SW480 (cell line): ENCODE data around the gene SIRT6.
"Not testable (repeated sequence)": the region's sequence is repeated elsewhere in the genome, so short reads cannot be mapped to it uniquely, and the experiment has no call there.

Experiments
- DNase-seq: peaks from one replicate; pipeline ENCODE4 v3.0.0-alpha.2; 2016; ENCODE audit warnings: low spot score

The SIRT6 gene

DNA sequence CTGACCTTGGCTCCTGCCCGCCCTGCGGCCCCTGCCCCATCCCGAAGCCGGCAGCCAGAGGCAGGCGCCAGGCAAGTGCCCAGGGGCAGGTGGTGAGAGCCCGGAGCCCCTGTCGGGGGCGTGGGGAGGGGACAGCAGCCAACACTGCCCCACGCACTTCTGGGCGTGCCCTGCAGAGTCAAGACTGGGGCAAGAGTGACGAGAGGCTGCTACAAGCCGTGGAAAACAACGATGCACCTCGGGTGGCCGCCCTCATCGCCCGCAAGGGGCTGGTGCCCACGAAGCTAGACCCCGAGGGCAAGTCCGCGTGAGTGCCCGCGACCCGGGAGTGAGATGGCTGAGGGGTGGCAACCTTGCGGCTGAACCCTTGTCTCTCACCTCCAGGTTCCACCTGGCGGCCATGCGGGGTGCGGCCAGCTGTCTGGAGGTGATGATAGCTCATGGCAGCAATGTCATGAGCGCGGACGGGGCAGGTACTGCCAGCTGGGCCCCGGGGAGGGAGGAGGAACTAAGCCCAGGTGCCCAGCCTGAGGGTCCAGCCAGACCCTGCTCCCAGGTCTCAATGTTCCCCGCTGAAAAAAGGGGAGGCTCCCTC, 17.4 kb upstream of the SIRT6 start:
- peak; percentile 31 for DNase-seq

DNA sequence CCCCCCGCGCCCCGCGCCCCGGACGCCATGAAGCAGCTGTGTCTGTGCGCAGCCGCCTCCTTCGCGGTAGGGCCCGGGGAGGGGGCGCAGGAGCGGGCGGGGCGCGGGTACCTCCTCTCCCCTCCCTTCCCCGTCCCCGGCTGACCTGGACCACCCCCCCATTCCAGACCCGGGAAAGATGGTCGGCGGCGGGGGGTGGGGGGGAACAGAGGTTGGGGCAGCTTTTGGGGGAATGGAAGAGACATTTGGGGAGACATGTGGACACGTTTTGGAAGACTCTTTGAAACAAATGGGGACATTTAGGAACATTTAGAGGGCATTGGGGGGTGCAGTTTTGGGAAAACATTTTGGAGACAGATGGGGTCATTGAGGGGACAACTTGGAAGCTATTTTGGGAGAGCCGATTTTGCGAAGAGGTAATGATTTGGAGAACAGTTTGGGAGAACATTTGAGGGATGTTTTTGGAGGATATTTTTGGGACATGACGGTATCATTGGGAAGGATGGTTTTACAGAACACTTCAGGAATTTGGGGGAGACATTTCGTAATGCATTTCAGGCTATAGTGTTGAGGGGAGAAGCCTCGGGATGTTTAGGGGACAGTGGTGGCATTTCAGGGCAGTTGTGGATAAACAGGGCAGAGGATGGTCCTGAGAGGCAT, 16.2 kb upstream of the SIRT6 start:
- no peak for DNase-seq

DNA sequence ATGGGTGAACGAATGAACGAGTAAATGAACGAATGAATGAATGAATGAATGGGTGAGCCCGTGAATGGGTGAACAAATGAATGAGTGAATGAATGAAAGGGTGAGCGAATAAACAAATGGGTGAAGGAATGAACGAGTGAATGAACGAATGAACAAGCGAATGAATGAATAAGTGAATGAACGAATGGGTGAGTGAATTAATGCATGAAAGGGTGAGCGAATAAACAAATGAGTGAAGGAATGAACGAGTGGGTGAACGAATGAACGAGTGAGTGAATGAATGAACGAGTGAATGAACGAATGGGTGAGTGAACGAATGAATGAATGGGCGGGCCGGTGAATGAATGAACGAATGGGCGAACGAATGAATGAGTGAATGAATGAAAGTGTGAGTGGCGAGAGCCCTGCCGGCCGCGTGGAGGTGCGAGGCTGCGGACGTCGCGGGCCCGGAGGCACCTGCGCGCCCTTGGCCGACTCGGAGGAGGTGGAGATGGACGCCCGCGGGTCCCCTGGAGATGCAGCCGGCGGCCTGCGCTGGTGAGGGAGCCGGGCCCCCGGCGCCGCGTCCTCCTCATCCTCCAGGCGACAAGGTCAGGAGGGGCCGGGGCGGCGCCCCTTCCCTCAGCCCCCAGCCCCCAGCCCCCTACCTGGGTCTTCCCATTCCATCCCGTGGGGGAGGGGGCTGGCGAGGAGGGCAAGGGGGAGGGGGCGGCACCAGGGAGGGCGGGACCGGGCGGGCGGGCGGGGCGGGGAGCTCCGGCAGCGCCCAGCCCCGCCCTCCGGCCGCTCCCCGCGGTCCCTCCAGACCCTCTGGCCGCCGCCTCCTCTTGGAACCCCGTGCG, 15.5 kb upstream of the SIRT6 start:
- DNase-seq, result no peak

DNA sequence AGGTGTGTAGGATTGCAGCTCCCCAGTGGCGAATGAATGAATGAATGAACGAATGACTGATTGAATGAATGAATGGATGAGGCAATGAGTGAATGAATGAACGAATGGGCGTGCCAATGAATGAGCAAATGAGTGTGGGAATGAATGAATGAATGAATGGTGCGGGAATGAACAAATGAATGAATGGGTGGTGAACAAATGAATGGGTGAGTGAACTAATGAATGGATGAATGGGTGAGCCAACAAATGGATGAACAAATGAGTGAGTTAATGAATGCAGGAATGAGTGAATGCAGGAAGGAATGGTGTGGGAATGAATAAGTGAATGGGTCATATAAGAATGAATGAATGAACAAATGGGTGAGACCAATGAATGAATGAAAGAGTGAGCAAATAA, 14.9 kb upstream of the SIRT6 start:
- no peak for DNase-seq

DNA sequence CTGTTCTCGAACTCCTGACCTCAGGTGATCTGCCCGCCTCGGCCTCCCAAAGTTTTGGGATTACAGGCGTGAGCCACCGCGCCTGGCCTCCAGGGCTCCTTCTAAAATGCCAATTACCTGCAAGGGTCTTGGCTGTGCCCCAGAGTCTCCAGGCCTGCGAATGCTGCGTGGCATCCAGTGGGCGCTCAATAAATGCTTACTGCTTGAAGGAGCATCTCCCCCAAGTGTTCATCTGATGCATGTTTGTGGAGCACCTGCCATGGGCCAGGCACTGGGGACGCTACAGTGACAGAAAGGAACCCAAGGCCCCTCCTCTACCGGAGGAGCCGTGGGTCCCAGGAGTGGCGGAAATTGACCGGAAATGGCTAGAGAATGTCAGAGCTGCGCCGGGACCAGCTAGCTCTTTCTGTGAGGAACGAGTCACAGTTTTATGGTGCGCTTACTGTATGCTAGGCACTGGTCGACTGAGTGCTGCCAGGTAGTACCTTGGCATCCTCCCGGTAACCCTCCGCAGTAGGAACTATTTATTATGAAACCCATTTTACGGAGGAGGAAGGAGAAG, 14.3 kb upstream of the SIRT6 start:
- no peak for DNase-seq

DNA sequence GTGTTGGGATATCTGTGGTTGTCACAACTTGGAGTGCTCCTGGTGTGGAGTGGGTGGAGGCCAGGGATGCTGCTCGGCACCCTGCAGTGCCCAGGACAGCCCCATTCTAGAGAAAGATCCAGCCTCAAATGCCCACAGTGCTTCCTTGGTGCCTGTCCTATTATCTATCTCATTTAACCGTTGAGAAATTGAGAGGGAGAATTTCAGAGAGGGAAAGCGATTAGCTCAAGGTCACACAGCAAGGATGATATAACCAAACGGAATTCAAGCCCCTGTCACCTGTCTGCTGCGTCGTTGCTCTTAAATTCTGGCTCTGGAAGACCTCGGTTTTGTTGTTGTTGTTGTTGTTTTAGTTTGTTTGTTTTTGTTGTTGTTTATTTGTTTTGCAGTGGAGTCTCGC, 13.6 kb upstream of the SIRT6 start:
- DNase-seq, result no peak

DNA sequence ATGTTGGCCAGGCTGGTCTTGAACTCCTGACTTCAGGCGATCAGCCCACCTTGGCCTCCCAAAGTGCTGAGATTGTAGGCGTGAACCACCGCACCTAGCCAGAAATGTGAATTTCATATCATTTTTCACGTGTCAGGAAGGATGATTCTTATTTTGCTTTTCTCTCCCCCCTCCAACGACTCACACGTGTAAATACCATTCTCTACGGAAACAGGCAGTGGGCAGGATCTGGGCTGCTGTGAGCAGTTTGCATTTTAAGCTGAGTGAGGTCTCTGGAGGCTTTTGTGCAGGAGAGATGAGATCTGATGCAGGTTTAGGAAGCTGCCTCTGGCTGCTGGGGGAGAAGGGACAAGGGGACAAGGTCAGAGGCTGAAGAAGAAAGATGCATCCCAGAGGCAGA, 12.0 kb upstream of the SIRT6 start:
- no peak for DNase-seq

DNA sequence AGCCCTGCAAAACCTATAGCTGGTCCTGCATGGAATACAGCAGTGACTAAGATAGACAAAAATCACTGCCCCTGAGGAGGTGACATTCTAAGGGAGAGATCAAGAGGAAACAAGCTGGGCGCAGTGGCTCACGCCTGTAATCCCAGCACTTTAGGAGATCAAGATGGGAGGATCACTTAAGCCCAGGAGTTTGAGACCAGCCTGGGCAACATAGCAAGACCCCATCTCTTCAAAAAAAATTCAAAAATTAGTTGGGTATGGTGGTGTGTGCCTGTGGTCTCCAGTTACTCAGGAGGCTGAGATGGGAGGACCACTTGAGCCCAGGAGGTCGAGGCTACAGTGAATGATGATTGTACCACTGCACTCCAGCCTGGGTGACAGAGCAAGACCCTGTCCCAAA, 10.2 kb upstream of the SIRT6 start:
- DNase-seq, result not testable (repeated sequence)

DNA sequence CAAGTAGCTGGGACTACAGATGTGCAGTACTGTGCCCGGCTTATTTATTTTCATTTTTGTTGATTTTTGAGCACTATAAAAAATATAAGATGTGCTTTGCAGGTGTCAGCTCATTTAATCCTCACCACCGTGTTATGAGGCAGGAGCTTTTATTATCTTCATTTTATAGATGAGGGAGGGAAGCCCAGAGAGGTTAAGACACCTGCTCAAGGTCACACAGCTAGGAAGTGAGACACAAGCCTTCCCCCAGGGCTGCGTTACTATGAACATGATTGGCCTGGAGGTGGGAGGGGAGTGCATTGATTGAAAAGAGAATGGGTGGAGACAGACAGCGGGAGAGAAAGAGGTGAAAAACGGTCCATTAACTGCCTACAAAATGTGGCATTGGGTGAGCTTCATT, 7.3 kb upstream of the SIRT6 start:
- no peak for DNase-seq

DNA sequence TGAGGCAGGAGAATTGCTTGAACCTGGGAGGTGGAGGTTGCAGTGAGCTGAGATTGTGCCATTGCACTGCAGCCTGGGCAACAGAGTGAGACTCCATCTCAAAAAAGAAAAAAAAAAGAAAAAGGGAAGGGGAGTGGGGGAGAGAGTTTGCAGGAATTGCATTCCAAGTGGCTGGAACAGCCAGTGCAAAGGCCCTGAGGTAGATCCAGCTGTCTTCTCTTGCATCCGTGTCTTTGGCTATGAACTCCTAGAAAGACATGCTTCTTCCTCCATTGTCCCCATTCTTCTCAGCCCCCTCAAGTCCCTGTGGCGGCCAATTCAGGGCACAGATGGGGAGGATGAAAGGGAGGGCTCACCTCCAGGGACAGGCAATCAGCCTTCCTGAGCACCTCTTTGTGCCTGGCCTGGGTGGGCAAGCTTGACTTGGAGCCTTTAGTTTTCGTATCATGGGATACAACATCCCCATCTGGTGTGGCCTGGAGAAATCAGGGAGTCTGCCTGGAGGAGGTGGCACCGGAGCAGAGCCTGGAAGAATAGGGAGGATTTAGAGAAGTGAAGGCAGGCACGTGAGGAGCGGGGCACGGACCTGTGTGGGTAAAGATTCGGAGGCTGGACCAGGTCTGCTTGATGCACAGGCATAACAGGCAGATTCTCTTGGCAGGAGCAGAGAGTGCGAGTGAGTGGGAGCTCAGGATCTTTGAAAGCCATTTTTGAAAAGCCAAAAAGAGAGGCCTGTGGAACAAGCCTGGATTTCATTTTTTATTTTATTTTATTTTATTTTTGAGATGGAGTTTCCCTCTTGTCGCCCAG, 5.2 kb upstream of the SIRT6 start:
- no peak for DNase-seq

DNA sequence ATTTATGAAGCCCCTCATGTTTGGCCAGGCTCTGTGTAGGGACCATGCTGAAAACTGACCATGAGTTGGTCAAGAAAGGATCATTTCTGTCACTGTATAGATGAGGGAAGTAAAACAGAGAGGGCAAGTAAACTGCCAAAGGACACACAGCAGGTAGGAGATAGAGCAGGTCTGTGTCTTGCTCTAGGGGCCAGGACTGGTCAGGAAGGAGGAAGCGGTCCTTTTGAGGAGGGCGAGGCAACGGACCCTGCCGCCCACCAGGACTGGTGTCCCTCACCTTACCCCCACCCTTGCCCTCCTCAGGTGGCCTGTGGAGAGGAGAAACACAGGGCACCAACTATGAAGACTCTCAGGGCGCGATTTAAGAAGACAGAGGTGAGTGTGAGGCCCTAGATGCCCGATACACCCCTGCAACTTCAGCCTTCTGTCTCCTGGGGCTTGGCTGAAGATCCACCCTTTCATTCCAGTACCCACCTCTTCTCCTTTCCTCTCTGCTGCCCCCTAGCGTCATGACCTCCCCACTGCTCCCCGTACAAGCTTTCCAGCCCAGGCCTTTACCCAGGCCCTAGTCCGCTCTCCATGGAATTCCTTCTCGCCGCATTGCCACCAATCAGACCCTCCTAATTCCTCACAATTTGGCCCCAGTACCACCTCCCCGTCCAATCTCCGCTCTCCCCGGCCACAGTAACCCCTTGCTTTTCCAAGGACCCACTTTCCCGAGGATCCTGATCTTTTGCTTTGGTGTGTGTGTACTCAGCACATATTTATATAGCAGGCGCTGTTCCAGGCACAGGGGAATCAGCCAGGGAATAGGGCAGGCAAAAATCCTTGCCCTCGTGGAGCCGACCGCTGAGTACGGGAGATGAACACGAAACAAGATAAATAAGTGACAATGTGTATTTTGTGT, 4.0 kb upstream of the SIRT6 start:
- DNase-seq, result peak; percentile 70

DNA sequence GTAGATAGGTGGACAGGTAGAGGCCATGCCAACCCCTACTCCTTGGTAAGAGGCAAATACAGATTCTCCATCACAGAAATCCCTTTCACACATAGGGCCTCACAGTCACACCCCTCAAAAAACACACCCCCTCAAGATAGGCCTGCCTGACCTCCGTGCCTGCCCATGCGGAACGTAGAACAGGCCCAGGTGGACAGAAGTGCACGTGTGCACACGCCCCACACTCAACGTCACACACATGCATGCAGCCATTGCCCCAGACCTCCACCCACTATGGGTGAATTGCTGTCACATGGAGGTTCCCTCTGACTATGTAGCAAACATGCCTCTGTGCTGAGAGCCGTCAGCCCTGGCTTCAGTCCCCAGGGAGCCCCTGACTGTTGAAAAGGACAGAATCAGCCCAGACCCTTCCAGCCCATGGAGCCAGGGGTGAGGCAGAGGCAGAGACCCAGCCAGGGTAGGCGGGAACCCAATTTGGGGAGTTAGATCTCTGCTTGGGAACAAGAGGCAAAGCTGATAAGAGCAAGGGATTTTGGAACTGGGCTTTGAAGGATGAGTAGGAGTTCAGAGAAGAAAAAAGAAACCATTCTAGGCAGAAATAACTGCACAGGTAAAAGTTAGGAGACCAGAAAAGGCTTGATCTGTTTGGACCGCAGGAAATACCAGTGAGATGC, 3.2 kb upstream of the SIRT6 start:
- no peak for DNase-seq

DNA sequence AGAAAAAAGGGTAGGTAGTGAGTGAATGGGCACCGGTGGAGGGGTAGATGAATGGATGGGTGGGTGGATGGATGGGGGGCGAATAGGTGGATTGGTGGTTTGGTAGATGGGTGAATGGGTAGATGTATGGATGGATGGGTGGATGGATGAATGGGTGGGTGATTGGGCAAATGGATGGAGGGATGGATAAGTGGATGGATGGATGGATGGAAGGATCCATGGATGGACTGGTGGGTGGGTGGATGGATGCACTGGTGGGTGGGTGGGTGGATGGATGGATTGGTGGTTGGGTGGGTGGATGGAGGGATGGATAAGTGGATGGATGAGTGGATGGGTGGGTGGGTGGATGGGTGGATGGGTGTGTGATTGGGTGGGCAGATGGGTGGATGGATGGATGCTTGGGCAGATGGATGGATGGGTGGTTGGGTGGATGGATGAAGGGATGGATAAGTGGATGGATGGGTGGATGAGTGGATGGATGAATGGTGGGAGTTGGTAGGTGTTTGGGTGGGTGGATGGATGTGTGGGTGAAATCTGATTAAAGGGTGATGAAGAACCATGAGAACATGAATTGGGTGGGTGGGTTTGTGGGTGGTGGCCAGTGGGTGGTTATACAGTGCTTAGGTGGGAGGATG, 2.5 kb upstream of the SIRT6 start:
- no peak for DNase-seq

DNA sequence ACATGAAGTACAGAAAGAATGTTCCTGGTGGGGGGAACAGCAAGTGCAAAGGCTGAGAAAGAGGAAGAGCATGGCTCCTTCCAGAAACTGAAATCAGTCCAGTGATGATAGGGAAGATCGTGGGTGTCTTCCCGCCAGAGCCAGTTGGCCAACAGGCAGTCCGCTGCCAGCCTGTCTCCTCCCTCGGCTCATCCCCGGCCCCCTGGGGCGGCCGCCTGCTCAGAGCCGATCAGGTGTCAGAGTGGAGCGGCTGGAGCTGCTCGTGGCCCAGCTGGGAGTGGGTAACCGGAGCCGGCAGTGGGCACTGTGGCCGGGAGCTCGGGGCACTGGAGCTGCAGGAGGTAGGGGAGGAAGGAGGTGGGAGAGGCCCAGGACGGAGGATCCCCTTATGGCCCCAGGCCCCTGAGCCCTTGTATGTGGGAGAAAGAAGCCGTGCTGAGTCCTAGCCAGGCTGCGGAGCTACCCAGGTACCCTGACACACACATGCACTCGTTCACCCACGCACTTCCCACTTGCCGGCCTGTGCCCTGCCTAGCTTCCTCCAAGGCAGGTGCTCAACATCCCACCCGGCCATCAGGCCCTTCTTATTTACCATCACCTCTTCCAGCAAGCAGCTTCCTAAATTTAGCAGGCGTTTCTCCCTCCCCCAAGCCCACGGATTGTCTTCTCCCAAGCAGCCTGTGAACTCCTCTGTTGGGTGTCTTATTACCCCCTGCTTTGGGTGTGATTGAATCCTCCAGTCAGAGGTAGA, 1.8 kb upstream of the SIRT6 start:
- DNase-seq, result no peak

DNA sequence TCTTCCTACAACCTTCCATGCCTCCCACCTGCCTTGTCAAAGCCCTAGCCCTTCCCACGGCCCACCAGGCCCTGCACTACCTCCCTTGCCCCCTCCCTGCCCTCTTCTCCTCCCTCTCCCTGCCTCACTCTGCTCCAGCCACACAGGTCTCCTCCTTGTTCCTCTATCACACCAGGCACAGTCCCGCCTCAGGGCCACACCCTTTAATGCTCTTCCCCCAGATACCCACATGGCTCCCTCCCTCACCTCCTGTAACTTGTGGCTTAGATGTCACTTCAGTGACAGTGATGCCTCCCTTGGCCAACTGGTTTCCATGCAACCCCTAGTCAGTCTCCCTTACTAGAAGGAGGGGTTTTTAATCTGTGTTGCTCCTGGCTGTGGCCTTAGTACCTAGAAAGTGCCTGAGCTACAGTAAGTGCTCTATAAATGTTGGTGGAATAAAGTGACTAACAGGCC, 1.3 kb downstream of the SIRT6 start:
- peak; percentile 23 for DNase-seq

DNA sequence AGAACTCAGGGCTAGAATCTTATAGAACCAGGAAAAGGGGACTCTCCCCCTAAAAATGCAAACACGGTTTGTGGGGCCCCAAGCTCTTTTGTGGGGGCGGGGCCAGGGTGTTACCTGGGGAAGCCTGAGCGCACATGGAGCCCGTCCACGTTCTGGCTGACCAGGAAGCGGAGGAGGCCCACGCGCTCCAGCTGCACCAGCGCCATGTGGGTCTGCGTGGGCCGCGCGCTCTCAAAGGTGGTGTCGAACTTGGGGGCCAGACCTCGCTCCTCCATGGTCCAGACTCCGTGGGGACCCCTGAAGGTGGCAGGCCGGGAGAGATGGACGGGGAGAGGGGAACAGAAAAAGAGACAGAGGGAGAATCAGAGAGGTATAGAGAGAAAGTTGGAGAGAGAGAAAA, 3.4 kb downstream of the SIRT6 start:
- DNase-seq, result no peak

DNA sequence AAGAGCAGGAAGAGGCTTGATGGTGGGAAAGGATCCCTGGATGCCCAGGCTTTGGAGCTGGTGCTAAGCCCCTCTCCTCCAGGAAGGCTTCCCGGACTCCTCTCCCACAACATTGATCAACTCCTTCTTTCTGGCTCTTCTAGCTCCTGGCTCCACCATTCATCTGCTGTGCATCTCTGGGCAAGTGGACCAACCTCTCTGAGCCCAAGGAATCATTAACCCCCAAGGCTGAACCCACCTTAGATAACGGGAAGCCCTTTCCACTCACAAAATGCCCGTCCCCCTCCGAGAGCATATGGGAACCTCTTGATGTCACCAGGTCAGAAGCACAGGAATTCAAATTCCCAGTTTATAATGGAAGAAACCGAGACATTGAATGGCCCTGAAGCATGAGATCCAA, 5.2 kb downstream of the SIRT6 start:
- no peak for DNase-seq

DNA sequence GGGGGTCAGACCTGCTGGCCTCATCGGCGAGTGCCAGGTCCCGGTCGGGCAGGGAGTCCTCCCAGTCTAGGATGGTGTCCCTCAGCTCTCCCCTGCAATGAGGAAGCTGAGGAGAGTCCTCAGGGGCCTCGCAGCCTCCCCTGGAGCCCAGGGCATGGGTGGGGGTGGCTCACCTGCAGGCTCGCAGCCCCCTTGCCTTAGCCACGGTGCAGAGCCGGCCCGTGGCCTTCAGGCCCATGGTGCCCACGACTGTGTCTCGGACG, 6.8 kb downstream of the SIRT6 start:
- DNase-seq, result no peak

DNA sequence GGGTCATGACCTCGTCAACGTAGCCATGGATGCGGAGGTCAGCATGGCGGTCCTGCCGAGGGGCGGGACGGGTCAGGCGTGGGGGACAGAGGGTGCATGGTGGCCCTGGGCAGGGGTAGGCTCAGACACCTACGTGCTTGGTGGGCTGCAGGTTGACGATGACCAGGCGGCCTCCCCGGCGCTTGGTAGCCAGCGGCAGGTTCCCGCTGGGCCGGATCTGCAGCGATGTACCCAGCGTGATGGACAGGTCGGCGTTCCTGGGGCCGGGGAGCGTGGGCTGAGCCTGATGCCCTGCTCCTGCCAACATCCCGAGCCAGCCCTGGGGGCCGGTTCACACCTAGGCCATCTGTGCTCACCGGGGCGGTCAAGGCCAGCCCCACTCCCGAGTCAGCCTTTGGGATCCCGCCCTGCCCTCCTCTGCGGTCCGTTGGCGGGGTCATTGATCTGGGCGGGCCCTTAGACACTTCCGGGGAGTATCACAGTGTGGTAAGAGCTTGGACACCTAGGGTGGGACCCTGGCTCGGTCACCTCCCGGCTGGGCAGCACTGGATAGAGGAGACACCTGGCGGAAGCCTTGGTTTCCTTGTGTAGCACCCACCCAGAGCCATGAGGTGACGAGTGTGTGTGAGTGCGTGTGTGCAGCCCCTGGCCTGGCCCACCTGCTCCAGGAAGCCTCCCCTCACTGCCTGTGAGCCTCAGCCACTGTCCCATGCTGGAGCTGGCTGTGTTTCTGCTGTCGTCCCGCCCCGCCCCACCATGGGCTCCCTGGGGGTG, 7.3 kb downstream of the SIRT6 start:
- peak; percentile 69 for DNase-seq
